Left lung (tissue), 10 donors: Measurements from ENCODE around the gene IFNA7. TPM values are rescaled to one million over a fixed set of nuclear protein-coding genes. Genes with fewer than 3 reads are reported as not detected.
A peak's percentile ranks its signal among the peaks of the same experiment; 100 is the strongest.
"Not testable (repeated sequence)": the region's sequence is repeated elsewhere in the genome, so short reads cannot be mapped to it uniquely, and the experiment has no call there.

ENCODE experiments used
- ATAC-seq: fragments of 200-7000 bp; cut with Tn5 transposase; one replicate; pipeline ENCODE4 v1.9.1; 2020; ENCODE audit warnings: moderate library complexity
- DNase-seq, 4 donors: peaks; one replicate each; pipeline ENCODE4 v3.0.0-alpha.2; 2013 to 2020
- H3K27ac ChIP-seq, 2 donors: fragments of 200-600 bp; sonication (generic) in 1 of 2; one replicate each; pipeline versions ENCODE4 v1.5.0 to v1.8.0; 2020 to 2021
- H3K27me3 ChIP-seq, 2 donors: fragments of 200-600 bp; sonication (generic) in 1 of 2; one replicate each; pipeline versions ENCODE4 v1.5.0 to v1.8.0; 2020 to 2021
- H3K36me3 ChIP-seq, 2 donors: fragments of 200-600 bp; sonication (generic) in 1 of 2; one replicate each; pipeline versions ENCODE4 v1.5.0 to v1.8.0; 2020 to 2021
- H3K4me1 ChIP-seq, 2 donors: fragments of 200-600 bp; one replicate each; pipeline ENCODE4 v1.8.0; 2021
- H3K4me3 ChIP-seq, 2 donors: fragments of 200-600 bp; sonication (generic) in 1 of 2; one replicate each; pipeline versions ENCODE4 v1.5.0 to v1.8.0; 2020 to 2021; ENCODE audit warnings: mild to moderate bottlenecking in 1 of 2
- H3K9me3 ChIP-seq, 2 donors: fragments of 200-600 bp; sonication (generic) in 1 of 2; one replicate each; pipeline versions ENCODE4 v1.5.0 to v1.8.0; 2020 to 2021
- intact Hi-C, 2 donors: fragments of 100-400 bp; cut with DNase I; formaldehyde crosslinking; loops; one replicate each; pipeline versions ENCODE4 v1.11.2 to v1.14.2; 2022
- polyA plus RNA-seq, 6 donors: library from polyadenylated mRNA; unstranded; fragments of 120-200 nt; gene quantifications; one replicate each; pipeline ENCODE4 v1.2.1, GENCODE V29; 2013; ENCODE audit not compliant: insufficient read length in 6 of 6
- total RNA-seq, 2 donors: library from RNA; stranded (reverse); fragmentation: NEBNext Ultra II Directional; extraction: Animal tissue kit (Norgen Biotek cat#: 25700); gene quantifications; one replicate each; pipeline ENCODE4 v1.2.1, GENCODE V29; 2021
- TF ChIP-seq, protein P1 (sequence below), 2 donors: fragments of 200-600 bp; sonication (generic) in 1 of 2; IDR thresholded peaks; one replicate each; pipeline versions ENCODE4 v1.5.0 to v1.8.0; 2021; ENCODE audit warnings: antibody characterized with exemption in 2 of 2
- donor health status: DM: no; HTN: yes; CAD: no.
- donor health status: DM: no; HTN: no; CAD: no.

IFNA7 gene
- total and polyA plus RNA-seq, 8 donors, result not detected

DNA sequence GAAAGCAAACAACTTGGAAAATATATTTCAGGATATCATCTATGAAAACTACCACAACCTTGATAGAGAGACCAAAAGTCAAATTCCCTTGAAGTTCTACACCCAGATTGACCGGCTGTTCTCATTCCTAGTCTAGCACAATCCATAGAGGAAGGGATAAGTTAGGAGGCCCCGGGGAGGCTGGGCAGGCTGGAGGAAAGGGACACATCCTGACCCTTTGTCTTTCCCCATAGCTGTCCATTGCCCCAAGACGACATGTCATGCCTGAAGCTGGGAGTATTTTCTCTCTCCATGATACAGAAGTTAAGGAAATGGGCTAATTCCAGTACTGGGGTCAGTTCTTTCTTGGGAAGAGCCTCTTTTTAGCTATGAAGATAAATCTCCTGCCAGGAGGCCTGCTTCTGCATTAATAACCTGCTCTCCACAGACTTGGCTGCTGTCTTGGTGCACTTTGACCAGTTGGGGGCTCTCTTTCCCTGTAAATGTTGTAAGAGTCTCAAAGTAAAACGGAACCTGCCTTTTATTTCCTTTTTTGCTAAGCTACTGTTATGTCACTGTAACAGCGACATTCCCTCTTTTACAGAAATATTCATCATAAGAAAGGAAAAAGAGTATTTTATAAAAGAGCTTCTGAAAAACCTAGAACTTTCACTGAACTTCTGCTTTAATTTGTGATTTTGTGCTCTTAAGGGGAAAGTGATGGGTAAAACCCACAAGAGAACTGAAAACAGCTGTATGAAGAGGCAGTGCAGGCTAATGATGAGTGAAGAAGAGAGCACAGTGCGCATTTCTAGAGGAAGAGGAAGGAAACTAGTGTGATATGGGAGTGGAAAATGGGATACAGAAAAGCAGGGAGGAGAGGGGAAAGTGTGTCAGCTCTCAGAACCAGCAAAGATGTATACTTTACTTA, 6.9 kb downstream of the IFNA7 start:
- H3K27me3 ChIP-seq, H3K4me3 ChIP-seq, H3K36me3 ChIP-seq, DNase-seq, H3K9me3 ChIP-seq, intact Hi-C loops, H3K4me1 ChIP-seq, H3K27ac ChIP-seq: not testable (repeated sequence)
- peak; percentile 92 for ATAC-seq
- TF ChIP-seq, protein P1, sequence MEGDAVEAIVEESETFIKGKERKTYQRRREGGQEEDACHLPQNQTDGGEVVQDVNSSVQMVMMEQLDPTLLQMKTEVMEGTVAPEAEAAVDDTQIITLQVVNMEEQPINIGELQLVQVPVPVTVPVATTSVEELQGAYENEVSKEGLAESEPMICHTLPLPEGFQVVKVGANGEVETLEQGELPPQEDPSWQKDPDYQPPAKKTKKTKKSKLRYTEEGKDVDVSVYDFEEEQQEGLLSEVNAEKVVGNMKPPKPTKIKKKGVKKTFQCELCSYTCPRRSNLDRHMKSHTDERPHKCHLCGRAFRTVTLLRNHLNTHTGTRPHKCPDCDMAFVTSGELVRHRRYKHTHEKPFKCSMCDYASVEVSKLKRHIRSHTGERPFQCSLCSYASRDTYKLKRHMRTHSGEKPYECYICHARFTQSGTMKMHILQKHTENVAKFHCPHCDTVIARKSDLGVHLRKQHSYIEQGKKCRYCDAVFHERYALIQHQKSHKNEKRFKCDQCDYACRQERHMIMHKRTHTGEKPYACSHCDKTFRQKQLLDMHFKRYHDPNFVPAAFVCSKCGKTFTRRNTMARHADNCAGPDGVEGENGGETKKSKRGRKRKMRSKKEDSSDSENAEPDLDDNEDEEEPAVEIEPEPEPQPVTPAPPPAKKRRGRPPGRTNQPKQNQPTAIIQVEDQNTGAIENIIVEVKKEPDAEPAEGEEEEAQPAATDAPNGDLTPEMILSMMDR (IDR thresholded peaks at IDR 0.05), result peak; percentile 47 to 56

DNA sequence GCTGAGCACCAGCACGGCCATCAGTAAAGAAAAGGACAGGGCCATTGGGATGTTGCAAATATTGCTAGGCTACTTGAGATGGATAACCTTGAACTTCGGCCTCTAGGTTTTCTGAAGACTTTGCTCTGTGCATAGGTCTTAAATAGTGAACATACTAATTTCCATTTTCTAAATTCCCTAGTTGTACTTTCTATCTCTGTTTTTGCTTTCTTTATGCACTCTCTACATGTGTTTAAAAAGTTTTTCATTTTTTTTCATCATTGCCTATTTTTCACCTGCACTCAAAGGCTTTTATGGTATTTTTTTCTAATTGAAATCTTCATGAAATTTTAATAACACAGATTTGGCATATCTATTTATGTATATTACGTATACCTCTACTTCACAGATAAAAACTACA, 14.5 kb downstream of the IFNA7 start, which contains the start of gene IFNA4:
TSS of gene IFNA4 (minus strand) at position 101 of the 400 bp plus-strand sequence. CDS start at position 45, 56 bp downstream.
- H3K27me3 ChIP-seq, H3K27ac ChIP-seq, H3K9me3 ChIP-seq, ATAC-seq, H3K4me3 ChIP-seq, H3K4me1 ChIP-seq, intact Hi-C loops, DNase-seq, H3K36me3 ChIP-seq: not testable (repeated sequence)

DNA sequence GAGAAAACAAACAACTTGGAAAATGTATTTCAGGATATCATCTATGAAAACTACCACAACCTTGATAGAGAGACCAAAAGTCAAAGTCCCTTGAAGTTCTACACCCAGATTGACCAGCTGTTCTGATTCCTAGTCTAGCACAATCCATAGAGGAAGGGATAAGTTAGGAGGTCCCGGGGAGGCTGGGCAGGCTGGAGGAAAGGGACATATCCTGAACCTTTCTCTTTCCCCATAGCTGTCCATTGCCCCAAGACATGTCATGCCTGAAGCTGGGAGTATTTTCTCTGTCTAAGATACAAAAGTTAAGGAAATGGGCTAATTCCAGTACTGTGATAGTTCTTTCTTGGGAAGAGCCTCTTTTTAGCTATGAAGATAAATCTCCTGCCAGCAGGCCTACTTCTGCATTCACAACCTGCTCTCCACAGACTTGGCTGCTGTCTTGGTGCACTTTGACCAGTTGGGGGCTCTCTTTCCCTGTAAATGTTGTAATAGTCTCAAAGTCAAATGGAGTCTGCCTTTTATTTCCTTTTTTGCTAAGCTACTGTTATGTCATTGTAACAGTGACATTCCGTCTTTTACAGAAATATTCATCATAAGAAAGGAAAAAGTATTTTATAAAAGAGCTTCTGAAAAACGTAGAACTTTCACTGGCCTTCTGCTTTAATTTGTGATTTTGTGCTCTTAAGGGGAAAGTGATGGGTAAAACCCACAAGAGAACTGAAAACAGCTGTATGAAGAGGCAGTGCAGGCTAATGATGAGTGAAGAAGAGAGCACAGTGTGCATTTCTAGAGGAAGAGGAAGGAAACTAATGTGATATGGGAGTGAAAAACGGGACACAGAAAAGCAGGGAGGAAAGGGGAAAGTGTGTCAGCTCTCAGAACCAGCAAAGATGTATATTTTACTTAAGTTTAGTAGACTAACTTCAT, 18.9 kb downstream of the IFNA7 start:
- H3K27ac ChIP-seq, result not testable (repeated sequence)
- peak; percentile 87 for ATAC-seq

DNA sequence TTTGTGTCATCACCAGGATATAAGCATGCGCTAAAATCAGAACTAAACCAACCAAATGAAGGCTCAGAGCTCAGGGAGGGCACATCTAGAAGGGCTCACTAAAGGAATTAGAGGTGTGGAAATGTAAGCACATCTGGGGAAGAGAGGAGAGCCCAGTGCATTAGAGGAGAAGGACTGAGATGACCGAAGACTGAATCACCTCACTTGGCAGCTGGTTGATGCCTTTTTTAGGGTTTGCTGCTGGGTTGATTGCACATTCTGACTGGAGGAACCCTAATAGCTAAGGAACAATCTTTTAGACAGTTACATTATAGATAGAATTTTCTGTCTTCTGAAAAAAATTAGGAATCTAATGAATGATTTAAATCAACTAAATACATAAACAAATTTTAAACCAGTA, 27.3 kb downstream of the IFNA7 start:
- H3K36me3 ChIP-seq, result no peaks in the 10 kb centered on the region
- H3K27me3 ChIP-seq, result no peaks in the 10 kb centered on the region
- ATAC-seq, result no peak
- no peaks in the 10 kb centered on the region for H3K4me1 ChIP-seq
- no peak overlapping the region for H3K4me3 ChIP-seq
- no peak for DNase-seq
- no peak overlapping the region for H3K27ac ChIP-seq
- TF ChIP-seq, protein P1 (IDR thresholded peaks at IDR 0.05), result no peak
- intact Hi-C loops, result no loop called here
- H3K9me3 ChIP-seq, result no peaks in the 10 kb centered on the region

More for the DNA sequence above, 18.9 kb downstream of the IFNA7 start:
- TF ChIP-seq, protein P1 (IDR thresholded peaks at IDR 0.05), result peak; percentile 35 to 46
- intact Hi-C loops, H3K27me3 ChIP-seq, H3K4me3 ChIP-seq, H3K36me3 ChIP-seq, H3K9me3 ChIP-seq, H3K4me1 ChIP-seq: not testable (repeated sequence)
- peak in 1 of 4 donors; percentile 1 for DNase-seq

DNA sequence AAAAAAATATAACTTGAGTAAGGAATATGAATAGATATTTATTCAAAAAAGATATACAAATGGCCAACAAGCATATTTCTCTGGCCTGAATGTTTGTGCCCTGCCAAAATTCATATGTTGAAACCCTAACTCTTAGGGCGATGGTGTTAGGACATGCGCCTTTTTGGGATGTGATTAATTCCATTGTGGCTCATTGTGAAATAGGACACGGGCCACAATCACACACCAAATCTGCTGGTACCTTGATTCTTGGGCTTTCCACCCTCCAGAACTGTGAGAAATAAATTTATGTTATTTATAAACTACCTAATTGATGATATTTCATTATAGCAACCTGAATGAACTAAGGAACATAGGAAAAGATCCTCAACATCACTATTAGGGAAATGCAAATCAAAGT, 29.8 kb downstream of the IFNA7 start:
- Histone ChIP-seq H3K36me3 (no peaks in the 10 kb centered on the region), H3K4me3 (no peak overlapping the region), H3K9me3 (no peaks in the 10 kb centered on the region), H3K4me1 (no peaks in the 10 kb centered on the region), H3K27ac (no peak overlapping the region), H3K27me3 (no peaks in the 10 kb centered on the region)
- intact Hi-C loops, result no loop called here
- TF ChIP-seq, protein P1 (IDR thresholded peaks at IDR 0.05), result no peak
- no peak for ATAC-seq
- no peak for DNase-seq
